Ureter (tissue), 1 donor: Measurements from ENCODE around the gene ZNF19. TPM values are rescaled to one million over a fixed set of nuclear protein-coding genes. Genes with fewer than 3 reads are reported as not detected.
"Not testable (repeated sequence)": the region's sequence is repeated elsewhere in the genome, so short reads cannot be mapped to it uniquely, and the experiment has no call there.

Source experiments
- DNase-seq: peaks from one replicate; pipeline ENCODE4 v3.0.0-alpha.2; 2020; ENCODE audit warnings: low spot score
- total RNA-seq: library from RNA; stranded (reverse); gene quantifications from one replicate; pipeline ENCODE4 v1.2.4, GENCODE V29; 2023
- donor health status: DM: yes; HTN: yes; CAD: no.

The ZNF19 gene
- 19.0 TPM for total RNA-seq

DNA sequence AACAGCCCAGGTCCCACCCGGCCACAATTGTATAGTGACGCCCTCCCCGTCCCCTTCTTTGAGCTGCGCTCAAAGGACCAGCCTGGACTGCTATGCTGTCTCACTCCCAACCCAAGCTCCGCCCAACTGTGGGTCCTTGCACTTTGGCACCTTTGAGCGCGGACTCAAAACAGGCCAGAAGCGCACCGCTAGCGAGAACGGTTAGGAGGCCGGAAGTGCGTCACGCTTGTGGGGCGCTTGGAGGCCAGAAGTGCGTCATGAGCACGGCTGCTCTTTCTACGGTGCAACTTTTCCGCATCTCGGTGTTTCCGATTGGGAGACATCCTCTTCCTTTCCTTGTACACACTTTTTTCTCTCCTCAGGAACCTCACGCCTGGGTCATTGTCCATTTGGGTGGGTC, at the start of gene ZNF19:
Gene ZNF19 (minus strand): TSS at position 203 of the 400 bp plus-strand sequence. CDS start 7,210 bp downstream, outside the sequence.
- no peak for DNase-seq

DNA sequence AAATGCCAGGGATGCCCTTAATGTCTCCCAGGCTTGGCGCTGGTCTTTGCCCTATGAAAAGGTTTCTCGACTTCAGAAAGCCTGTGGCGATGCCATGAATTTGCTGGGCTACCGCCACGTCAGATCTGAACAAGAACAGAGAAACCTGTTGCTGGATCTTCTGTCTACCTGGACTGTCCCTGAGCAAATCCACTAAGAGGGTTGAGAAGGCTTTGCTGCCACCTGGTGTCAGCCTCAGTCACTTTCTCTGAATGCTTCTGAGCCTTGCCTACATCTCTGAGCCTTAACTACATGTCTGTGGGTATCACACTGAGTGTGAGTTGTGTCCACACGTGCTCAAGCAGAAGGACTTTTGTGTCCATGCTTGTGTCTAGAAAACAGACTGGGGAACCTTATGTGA, 48.5 kb upstream of the ZNF19 start:
- peak; percentile 46 for DNase-seq

- DNase-seq, result no peak
Measured at GRCh38 chr16:71536752-71537499, 47.8 kb upstream of the ZNF19 start.

- no peak for DNase-seq
Measured at GRCh38 chr16:71532366-71532765, 43.2 kb upstream of the ZNF19 start.

- no peak for DNase-seq
Measured at GRCh38 chr16:71528863-71529262, 39.7 kb upstream of the ZNF19 start.

DNA sequence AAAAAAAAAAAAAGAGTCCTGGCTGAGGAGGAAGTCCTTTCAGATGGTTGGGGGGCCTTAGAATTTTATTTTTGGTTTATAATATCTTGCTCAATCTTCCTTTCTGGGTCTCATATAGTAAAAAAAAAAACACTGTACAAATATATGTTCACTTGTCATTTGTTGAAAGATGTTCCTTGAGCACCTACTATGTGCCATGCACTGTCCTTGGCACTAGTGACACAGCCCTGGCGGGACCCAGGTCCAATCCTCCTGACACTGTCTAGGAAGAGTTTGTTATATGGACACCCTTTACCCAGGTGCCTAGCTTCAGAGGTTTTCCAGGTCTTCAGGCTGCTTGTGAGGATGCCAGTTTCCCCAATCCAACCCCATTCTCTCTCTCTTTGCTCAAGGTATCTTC, 39.1 kb upstream of the ZNF19 start:
- no peak for DNase-seq

DNA sequence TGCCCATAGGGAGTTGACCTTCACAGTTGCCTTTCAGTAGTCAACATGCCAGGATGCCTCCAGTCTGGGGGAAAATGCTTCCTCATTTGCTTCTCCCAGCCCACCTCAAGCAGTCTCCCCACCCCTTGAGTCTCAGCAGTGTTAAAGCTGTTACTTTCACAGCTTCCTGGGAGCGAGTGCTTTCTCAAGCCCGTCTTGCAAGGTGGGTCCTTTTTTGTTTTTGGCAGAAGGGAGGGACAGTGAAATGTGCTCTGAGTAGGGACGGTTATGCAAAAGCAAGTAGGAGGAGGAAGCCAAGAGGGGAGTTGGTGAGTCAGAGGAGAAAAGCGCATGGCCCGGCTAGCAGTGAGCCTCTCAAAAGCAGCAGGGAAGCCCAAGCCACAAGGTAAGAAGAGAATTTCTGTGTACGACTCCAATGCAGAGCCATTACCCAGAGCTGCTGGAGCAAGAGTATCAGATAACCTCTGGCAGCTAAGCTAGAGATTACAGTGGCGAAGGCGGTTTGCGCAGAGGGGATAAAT, 37.0 kb upstream of the ZNF19 start, which contains the start of gene CHST4:
Gene CHST4 (plus strand): TSS at position 316 of the 521 bp plus-strand sequence. CDS start 10,252 bp downstream, outside the sequence.
- DNase-seq, result peak; percentile 49

DNA sequence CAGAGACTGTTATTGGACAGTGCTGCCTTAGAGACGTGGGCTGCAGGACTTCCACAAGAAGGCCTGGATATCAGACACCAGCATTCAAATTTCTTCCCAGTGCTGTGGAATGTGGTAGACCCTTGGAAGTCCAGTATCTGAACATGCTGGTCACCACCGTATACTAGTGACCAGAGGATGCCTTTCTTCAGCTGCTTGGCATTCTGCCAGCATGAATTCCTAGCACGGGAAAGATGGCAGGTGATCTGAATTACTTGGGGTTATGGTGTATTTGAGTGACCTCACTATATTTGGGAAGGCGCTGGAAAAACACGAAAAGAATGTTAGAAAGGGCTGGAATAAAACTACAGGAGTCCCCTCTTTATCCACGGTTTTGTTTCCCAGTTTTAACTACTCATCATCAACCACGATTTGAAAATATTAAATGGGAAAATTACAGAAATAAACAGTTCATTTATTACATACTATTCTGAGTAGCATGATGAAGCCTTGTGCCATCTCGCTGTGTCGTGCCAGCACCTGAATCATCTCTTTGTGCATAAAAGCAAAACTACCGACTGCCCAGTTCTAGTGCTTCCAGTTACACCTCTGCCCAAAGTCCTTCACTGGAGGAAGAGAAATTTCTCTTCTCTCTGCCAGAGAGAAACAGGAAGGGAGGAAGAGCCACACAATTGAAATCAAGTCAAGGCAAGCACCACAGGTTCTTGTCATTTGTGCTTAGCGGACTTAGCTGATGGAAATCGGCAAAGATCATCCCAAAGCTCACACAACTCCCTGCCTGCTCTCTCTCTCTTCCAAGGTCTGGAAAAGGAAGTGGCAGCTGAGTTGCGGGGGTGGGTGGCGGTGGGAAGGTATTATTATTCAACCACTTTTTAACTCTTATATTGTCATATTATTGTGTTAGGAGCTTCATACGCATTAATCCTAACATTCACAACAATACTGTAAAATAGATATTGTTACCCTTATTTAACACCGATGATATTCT, 35.7 kb upstream of the ZNF19 start:
- no peak for DNase-seq

DNA sequence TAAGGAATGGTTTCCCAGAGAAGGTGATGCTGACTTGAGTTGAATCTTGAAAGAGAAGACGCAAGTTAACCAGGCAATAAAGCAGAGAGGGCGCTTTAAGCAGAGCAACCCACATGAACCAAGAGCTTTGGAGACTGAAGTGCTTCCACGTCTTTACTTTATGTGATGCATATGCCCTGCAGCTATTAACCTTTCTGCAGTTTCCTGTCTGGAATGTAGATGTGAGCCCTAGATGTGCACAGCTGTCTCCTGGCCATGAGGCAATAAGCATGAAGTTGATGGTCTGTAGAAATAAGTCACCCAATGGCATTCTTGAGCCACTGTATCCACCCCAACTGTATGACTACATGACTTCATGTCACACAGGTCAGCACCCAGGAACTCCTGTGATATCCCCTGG, 31.4 kb upstream of the ZNF19 start:
- DNase-seq, result no peak

GRCh38 chr16:71515026-71515425, 25.9 kb upstream of the ZNF19 start:
- no peak for DNase-seq

DNA sequence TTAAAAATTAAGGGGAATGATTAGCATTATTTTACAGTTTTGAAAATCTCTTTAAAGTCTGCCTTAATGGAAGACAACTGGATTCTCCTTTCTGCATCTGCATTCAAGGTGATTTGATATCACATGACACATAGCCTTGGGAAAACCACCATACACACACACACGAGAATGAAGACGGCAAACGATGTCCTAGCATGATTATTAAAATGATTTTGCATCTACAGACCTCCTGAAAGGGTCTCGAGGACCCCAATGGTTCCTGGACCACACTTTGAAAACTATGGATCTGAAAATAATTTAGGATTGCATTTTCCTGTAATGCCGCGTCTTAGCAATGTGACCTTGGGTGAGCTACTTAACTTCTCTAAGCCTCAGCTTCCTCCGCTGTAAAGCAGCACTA, 25.4 kb upstream of the ZNF19 start:
- DNase-seq, result no peak

- no peak for DNase-seq
Measured at GRCh38 chr16:71513302-71513701, 24.2 kb upstream of the ZNF19 start.

GRCh38 chr16:71507061-71507460, 17.9 kb upstream of the ZNF19 start:
- DNase-seq, result no peak

- no peak for DNase-seq
Measured at GRCh38 chr16:71504901-71505300, 15.8 kb upstream of the ZNF19 start.

- DNase-seq, result not testable (repeated sequence)
Measured at GRCh38 chr16:71504051-71504450, 14.9 kb upstream of the ZNF19 start.

GRCh38 chr16:71501547-71501946, 12.4 kb upstream of the ZNF19 start:
- no peak for DNase-seq

- DNase-seq, result no peak
Measured at GRCh38 chr16:71500964-71501363, 11.8 kb upstream of the ZNF19 start.

DNA sequence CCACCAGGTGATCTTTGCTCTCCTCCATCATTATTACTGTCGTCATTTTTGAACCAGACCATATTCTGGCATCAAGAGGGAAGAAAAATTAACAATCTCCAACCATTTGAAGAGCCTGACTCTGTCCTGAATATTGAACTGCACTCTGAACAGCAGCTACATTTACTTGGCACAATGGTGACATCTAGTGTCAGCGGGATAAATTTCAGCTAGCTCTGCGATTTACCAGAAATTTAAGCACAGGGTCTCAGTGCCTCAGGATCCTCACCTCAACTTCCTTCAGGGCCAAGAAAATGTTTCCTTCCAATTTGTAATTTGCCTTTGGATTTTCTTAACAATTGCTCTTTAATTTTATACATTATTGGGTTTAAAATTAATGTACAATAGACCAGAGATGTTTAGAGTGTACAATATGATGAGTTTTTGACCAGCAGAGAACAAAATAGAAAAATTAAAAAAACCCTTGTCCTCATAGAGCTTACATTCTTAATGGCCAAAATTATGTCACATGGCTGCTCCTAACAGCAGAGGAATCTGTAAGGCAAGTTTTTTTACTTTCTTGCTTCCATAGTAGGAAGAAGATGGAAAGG, 10.7 kb upstream of the ZNF19 start:
- peak; percentile 54 for DNase-seq

DNA sequence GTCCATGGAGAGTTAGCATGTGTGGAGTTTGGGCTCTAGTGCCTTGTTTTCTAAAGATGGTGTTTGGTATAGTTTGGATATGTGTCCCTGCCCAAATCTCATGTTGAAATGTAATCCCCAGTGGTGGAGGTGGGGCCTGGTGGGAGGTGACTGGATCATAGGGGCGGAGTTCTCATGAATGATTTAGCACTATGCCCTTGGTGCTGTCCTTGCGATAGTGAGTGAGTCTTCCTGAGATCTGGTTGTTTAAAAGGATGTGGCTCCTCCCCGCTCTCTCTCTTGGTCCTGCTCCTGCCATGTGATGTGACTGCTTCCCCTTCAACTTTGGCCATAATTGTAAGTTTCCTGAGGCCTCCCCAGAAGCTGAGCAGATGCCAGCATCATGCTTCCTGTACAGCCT, 8.9 kb upstream of the ZNF19 start:
- no peak for DNase-seq

GRCh38 chr16:71493213-71493612, 4.1 kb upstream of the ZNF19 start:
- DNase-seq, result no peak

DNA sequence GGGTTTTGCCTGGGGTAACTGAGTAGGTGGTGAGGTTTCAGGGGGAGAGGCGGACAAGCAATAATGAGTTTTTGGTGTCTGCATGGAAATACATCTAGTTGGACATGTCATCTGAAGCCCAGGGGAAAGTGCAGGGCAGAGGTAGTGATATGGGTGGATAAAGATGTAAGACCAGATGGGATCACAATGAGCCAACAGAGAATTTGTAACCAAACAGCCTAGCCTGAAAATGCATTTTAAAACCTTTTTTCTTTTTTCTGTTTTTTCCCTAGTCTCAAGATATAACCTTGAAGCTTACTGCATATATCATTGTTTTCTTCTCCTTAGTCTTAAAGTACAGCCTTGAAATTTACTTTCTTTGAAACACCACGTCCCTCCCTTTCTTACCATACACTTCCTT, 3.7 kb upstream of the ZNF19 start:
- DNase-seq, result no peak

GRCh38 chr16:71491054-71491453, 1.9 kb upstream of the ZNF19 start:
- no peak for DNase-seq
